Measurements from ENCODE around the gene TAF6L. TPM values are rescaled to one million over a fixed set of nuclear protein-coding genes. Genes with fewer than 3 reads are reported as not detected.

The TAF6L gene
- total and polyA plus RNA-seq, 9 of the 15 experiments (the other 6 are each of a cell fraction or from before 2014, with no cell fraction given): 0.04 to 45.5 (median 20.8) TPM

- TF ChIP-seq CHD7 (IDR thresholded peaks at IDR 0.05; ENCODE audit: low read depth, low read length): peak; percentile 8
- no peak for TF ChIP-seq DIDO1 (tag; IDR thresholded peaks at IDR 0.05; ENCODE audit: low read depth)
- no peak for TF ChIP-seq SRSF7 (optimal IDR thresholded peaks at IDR 0.05; ENCODE audit: low read depth, low read length)
- no peak for TF ChIP-seq ZNF140 (CRISPR knock-in tag; IDR thresholded peaks at IDR 0.05)
- TF ChIP-seq ETV5 (CRISPR knock-in tag; IDR thresholded peaks at IDR 0.05; ENCODE audit: low read depth): peak; percentile 68; the same call in 1 of the 2 replicates
- no peak for TF ChIP-seq WHSC1 (IDR thresholded peaks at IDR 0.05; ENCODE audit: low read length)
- 0 out of 2 replicates have a peak, but pooled peaks have one; percentile 38 for TF ChIP-seq PHTF2 (CRISPR knock-in tag; IDR thresholded peaks at IDR 0.05)
- TF ChIP-seq DDX20 (tag; IDR thresholded peaks at IDR 0.05; ENCODE audit: low read depth): no peak
- TF ChIP-seq TGIF2 (CRISPR knock-in tag; IDR thresholded peaks at IDR 0.05): peak; percentile 71; the same call in 1 of the 2 replicates
- TF ChIP-seq MEF2D (tag; conservative IDR thresholded peaks at IDR 0.05; ENCODE audit: low read depth): no peak
- no peak for TF ChIP-seq ZNF384 (IDR thresholded peaks at IDR 0.05; ENCODE audit: low read depth, low read length)
- TF ChIP-seq USF1 (CRISPR knock-in tag; IDR thresholded peaks at IDR 0.05): no peak
- TF ChIP-seq JUND (IDR thresholded peaks at IDR 0.05; ENCODE audit: borderline replicate concordance, low read depth, low read length): peak; percentile 56
- peak; percentile 26; the same call in 1 of the 3 replicates for TF ChIP-seq JUND (tag; IDR thresholded peaks at IDR 0.05; ENCODE audit: borderline replicate concordance, low read depth, low read length)
- TF ChIP-seq SAFB2 (IDR thresholded peaks at IDR 0.05; ENCODE audit: borderline replicate concordance, low read depth, low read length, severe bottlenecking): no peak
- no peak for TF ChIP-seq ZEB2 (IDR thresholded peaks at IDR 0.05)
Measured at GRCh38 chr11:62805076-62805892, 34.1 kb downstream of the TAF6L start, which contains the start of gene NXF1 (continued).
